Measurements from ENCODE around the gene C2orf78. TPM values are rescaled to one million over a fixed set of nuclear protein-coding genes. Genes with fewer than 3 reads are reported as not detected.

The C2orf78 gene
- total RNA-seq, 1 experiment from 2014 or later: 0.39 TPM

- TF ChIP-seq SOX15 (CRISPR knock-in tag; IDR thresholded peaks at IDR 0.05): no peak
- no peak for TF ChIP-seq AFF4 (CRISPR knock-in tag; IDR thresholded peaks at IDR 0.05; ENCODE audit: borderline replicate concordance)
- TF ChIP-seq ELF4 (CRISPR knock-in tag; IDR thresholded peaks at IDR 0.05; ENCODE audit: low read depth): no peak
- no peak for TF ChIP-seq ATF1 (CRISPR knock-in tag; IDR thresholded peaks at IDR 0.05)
- TF ChIP-seq MXD4 (CRISPR knock-in tag; IDR thresholded peaks at IDR 0.05; ENCODE audit: borderline replicate concordance): no peak
These were observed 54.0 kb downstream of the C2orf78 start (continued) for GRCh38 chr2:73837847-73838585.

GRCh38 chr2:73838889-73839534, 55.0 kb downstream of the C2orf78 start:
- Mint-ChIP-seq H3K4me1 (no peaks in the 10 kb centered on the region), H3K36me3 (peaks cover 6% of the 10 kb centered on the region), H3K4me3 (no peak overlapping the region), H3K9me3 (no peaks in the 10 kb centered on the region), H3K27ac (no peak overlapping the region), H3K27me3 (ENCODE audit: low read depth) (no peaks in the 10 kb centered on the region)
- ATAC-seq (no peak), DNase-seq (ENCODE audit: low spot score) (no peak)
- TF ChIP-seq NR3C1 (CRISPR knock-in tag; conservative IDR thresholded peaks at IDR 0.05; ENCODE audit: low read depth): no peak
- CTCF ChIA-PET: interaction anchor here (0.6 to 2.3 kb wide), 6 partner anchors 11 to 159 kb away, joined by 3 to 20 read pairs (median 5); partner anchors contain the start of gene STAMBP
- POLR2A ChIA-PET: no interaction called here

- ATAC-seq (peak; percentile 24; the same call in 1 of the 2 replicates), DNase-seq (ENCODE audit: low spot score) (no peak)
- Mint-ChIP-seq H3K36me3 (peaks cover 6% of the 10 kb centered on the region), H3K4me1 (no peaks in the 10 kb centered on the region), H3K4me3 (no peak overlapping the region), H3K9me3 (no peaks in the 10 kb centered on the region), H3K27ac (no peak overlapping the region), H3K27me3 (ENCODE audit: low read depth) (no peaks in the 10 kb centered on the region)
- ChIA-PET CTCF (interaction anchor here (0.6 to 2.3 kb wide), 5 partner anchors 12 to 160 kb away, joined by 3 to 20 read pairs (median 7); partner anchors contain the start of gene STAMBP), POLR2A (no interaction called here)
- no peak for TF ChIP-seq JAZF1 (CRISPR knock-in tag; IDR thresholded peaks at IDR 0.05)
- no peak for TF ChIP-seq CREM (CRISPR knock-in tag; IDR thresholded peaks at IDR 0.05)
- no peak for TF ChIP-seq ERG (CRISPR knock-in tag; IDR thresholded peaks at IDR 0.05)
- TF ChIP-seq TEAD4 (CRISPR knock-in tag; IDR thresholded peaks at IDR 0.05): no peak
- no peak for TF ChIP-seq E2F1 (CRISPR knock-in tag; IDR thresholded peaks at IDR 0.05)
- no peak for TF ChIP-seq RORB (CRISPR knock-in tag; IDR thresholded peaks at IDR 0.05)
- no peak for TF ChIP-seq MAX (CRISPR knock-in tag; IDR thresholded peaks at IDR 0.05)
- no peak for TF ChIP-seq USF1 (CRISPR knock-in tag; IDR thresholded peaks at IDR 0.05)
- no peak for TF ChIP-seq NR3C1 (CRISPR knock-in tag; conservative IDR thresholded peaks at IDR 0.05; ENCODE audit: low read depth)
- no peak for TF ChIP-seq ZNF121 (CRISPR knock-in tag; IDR thresholded peaks at IDR 0.05)
- TF ChIP-seq SOX15 (CRISPR knock-in tag; IDR thresholded peaks at IDR 0.05): no peak
- TF ChIP-seq NFATC4 (CRISPR knock-in tag; IDR thresholded peaks at IDR 0.05): no peak
- TF ChIP-seq E2F5 (CRISPR knock-in tag; IDR thresholded peaks at IDR 0.05): no peak
- no peak for TF ChIP-seq ZNF396 (CRISPR knock-in tag; IDR thresholded peaks at IDR 0.05; ENCODE audit: borderline replicate concordance)
- no peak for TF ChIP-seq CBFB (CRISPR knock-in tag; IDR thresholded peaks at IDR 0.05; ENCODE audit: low read depth)
- no peak for TF ChIP-seq USF2 (CRISPR knock-in tag; IDR thresholded peaks at IDR 0.05)
These were observed 55.8 kb downstream of the C2orf78 start for GRCh38 chr2:73839653-73840411.
